ENCODE results near the gene RHOC.

Gene RHOC

DNA sequence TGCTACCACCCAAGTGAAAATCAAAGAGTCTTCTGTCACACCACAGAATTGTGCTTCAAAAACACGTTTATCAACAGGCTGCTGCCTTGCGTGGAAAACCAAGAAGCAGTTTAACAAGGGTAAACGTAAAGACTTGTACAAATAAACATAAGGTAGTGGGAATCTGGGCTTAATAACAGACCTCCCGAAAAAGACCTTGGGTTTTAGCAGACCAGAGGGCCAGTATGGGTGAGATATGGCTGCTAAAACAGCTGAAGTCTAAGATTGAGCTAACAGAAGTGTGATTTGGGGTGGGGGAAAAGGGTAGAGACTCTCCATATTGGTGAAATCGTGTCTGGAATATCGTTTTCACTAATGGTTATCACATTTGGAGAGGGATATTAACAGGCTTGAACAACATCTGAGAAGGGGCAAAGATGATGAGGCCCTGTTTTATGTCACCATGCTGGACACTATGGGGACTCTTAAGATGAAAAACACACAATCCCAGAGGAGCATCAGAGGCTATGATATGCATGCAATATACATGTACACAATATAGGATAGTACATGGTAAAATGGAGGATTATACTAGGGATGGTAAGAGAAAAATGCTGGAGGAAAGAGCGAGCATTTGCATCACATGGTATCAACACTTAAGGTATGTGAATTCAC lies 31.1 kb downstream of the RHOC start:
- no peak for DNase-seq (ENCODE audit: insufficient read length, low spot score)
- FAIRE-seq = no peak
- TF ChIP-seq, protein P1, sequence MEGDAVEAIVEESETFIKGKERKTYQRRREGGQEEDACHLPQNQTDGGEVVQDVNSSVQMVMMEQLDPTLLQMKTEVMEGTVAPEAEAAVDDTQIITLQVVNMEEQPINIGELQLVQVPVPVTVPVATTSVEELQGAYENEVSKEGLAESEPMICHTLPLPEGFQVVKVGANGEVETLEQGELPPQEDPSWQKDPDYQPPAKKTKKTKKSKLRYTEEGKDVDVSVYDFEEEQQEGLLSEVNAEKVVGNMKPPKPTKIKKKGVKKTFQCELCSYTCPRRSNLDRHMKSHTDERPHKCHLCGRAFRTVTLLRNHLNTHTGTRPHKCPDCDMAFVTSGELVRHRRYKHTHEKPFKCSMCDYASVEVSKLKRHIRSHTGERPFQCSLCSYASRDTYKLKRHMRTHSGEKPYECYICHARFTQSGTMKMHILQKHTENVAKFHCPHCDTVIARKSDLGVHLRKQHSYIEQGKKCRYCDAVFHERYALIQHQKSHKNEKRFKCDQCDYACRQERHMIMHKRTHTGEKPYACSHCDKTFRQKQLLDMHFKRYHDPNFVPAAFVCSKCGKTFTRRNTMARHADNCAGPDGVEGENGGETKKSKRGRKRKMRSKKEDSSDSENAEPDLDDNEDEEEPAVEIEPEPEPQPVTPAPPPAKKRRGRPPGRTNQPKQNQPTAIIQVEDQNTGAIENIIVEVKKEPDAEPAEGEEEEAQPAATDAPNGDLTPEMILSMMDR (IDR thresholded peaks at IDR 0.05; ENCODE audit: insufficient read depth, missing control alignments) = no peak

GRCh38 chr1:112674986-112675727 lies 31.8 kb downstream of the RHOC start:
- TF ChIP-seq, protein P1 (IDR thresholded peaks at IDR 0.05; ENCODE audit: insufficient read depth, missing control alignments) = no peak
- DNase-seq (ENCODE audit: insufficient read length, low spot score) = no peak
- no peak for FAIRE-seq

DNA sequence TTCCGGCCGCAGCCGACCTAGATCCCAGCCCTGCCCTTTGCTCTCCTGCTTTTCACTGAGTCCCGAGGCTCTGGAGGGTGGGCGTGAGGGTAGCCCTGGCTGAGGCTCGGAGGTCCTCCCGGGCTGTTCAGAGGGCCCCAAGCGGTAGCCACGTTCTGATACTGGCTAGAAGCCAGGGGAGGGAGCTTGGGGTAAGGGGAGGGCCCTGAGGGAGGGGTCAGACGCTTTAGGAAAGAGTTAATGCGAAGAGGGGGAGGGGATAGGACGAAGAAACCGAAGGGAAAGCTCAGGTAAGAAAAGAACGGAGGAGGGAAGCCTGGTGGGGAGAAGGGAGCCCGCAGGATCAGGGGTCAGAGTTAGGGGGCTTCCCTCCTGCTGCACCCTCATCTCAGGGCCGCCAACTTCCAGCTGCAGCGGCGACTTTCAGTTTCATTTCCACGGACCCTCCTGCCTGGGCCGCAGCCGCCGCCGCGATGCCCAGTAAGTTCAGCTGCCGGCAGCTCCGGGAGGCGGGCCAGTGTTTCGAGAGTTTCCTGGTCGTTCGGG lies 32.4 kb downstream of the RHOC start, which contains the start of gene MOV10:
Gene MOV10, plus strand, starts transcription at position 220 of the 546 bp plus-strand sequence. Its CDS starts 254 bp downstream, at position 474.
- DNase-seq (ENCODE audit: insufficient read length, low spot score) (no peak), FAIRE-seq (no peak)
- TF ChIP-seq, protein P1 (IDR thresholded peaks at IDR 0.05; ENCODE audit: insufficient read depth, missing control alignments) = no peak

GRCh38 chr1:112673592-112674439 lies 33.1 kb downstream of the RHOC start:
- FAIRE-seq (no peak), DNase-seq (ENCODE audit: insufficient read length, low spot score) (no peak)
- TF ChIP-seq, protein P1 (IDR thresholded peaks at IDR 0.05; ENCODE audit: insufficient read depth, missing control alignments) = peak; percentile 18

DNA sequence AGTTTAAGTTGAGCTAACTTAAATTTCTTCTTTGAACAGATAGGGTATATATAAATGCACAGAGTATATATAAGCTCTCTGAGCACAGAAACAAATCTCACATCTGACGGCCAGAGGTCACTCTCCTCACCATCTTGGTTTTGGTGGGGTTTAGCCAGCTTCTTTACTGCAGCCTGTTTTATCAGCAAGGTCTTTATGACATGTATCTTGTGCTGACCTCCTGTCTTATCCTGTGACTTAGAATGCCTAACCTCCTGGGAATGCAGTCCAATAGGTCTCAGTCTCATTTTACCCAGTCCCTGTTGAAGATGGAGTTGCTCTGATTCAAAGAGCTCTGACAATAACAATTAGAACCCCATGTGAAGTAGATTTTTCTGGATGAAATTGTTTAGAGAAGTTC lies 34.1 kb downstream of the RHOC start:
- TF ChIP-seq, protein P1 (IDR thresholded peaks at IDR 0.05; ENCODE audit: insufficient read depth, missing control alignments) = no peak
- DNase-seq (ENCODE audit: insufficient read length, low spot score) (no peak), FAIRE-seq (no peak)

GRCh38 chr1:112672009-112672408 lies 34.9 kb downstream of the RHOC start:
- DNase-seq (ENCODE audit: insufficient read length, low spot score) (no peak), FAIRE-seq (no peak)
- TF ChIP-seq, protein P1 (IDR thresholded peaks at IDR 0.05; ENCODE audit: insufficient read depth, missing control alignments) = no peak
